Activated CD4-positive, CD25-positive, alpha-beta regulatory T cell treated with anti-CD3 and anti-CD28 coated beads, Interleukin-2, amount 50 U/mL, for 24 hours (primary cell): ENCODE data around the gene SEZ6.
A peak's percentile ranks its signal among the peaks of the same experiment; 100 is the strongest.

Experiments used
- ATAC-seq, 2 donors: fragments of 150-1000 bp; cut with Tn5 transposase; one replicate each; pipeline ENCODE4 v1.10.0; 2021; ENCODE audit warnings: mild to moderate bottlenecking in 1 of 2, moderate library complexity in 1 of 2

The SEZ6 gene, protein sequence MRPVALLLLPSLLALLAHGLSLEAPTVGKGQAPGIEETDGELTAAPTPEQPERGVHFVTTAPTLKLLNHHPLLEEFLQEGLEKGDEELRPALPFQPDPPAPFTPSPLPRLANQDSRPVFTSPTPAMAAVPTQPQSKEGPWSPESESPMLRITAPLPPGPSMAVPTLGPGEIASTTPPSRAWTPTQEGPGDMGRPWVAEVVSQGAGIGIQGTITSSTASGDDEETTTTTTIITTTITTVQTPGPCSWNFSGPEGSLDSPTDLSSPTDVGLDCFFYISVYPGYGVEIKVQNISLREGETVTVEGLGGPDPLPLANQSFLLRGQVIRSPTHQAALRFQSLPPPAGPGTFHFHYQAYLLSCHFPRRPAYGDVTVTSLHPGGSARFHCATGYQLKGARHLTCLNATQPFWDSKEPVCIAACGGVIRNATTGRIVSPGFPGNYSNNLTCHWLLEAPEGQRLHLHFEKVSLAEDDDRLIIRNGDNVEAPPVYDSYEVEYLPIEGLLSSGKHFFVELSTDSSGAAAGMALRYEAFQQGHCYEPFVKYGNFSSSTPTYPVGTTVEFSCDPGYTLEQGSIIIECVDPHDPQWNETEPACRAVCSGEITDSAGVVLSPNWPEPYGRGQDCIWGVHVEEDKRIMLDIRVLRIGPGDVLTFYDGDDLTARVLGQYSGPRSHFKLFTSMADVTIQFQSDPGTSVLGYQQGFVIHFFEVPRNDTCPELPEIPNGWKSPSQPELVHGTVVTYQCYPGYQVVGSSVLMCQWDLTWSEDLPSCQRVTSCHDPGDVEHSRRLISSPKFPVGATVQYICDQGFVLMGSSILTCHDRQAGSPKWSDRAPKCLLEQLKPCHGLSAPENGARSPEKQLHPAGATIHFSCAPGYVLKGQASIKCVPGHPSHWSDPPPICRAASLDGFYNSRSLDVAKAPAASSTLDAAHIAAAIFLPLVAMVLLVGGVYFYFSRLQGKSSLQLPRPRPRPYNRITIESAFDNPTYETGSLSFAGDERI

DNA sequence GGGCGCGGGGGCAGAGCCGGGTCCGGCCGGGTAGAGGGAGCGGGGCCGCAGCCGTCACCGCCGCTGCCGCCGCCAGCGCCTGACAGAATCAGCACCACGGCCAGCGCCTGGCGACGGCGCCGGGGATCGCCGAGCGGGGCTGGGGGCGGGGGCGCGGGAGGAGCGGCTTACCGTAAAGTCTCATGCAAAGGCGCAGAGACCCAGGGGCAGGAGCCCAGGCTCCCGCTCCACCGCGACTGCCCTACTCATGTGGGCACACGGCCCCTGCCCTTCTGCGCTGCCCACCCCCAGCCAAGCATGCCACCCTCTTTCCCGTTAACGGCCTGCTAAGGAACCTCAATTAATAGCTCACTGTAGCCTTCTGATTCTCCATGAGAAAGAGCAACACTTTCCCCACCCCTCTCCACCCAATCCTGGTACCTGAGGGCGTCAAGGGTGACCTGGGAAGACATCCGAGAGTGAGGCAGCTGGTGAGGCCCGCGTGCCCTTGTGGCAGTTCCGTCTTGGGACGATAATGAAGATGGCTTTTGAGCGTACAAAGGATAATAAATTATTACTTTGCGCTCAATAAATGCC, at the start of gene SEZ6:
Gene SEZ6 (minus strand): TSS at position 98 of the 576 bp plus-strand sequence. CDS start 164 bp downstream, outside the sequence.
- ATAC-seq: peak; percentile 63 to 77

- no peak for ATAC-seq
These were observed 49.0 kb upstream of the SEZ6 start for GRCh38 chr17:29054835-29055234.

DNA sequence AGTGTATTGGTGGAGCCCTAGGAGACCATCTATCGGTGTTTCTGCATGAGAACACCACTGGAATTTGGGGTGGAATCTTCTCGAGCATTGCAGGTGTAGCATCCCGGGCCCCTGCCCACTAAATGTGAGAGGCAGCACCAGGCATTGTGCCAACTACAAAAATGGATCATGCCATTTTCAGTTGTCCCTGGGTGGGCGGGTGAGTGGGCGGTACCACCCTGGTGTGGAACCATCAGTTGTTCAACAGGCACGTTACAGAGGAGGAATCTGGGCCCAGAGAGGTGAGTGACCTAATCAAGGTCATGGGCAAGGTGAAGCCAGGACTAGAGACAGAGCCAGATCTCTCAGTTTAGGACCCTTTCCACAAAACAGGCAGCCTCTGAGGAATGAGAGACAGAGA, 45.9 kb upstream of the SEZ6 start:
- no peak for ATAC-seq

- no peak for ATAC-seq
These were observed 45.4 kb upstream of the SEZ6 start for GRCh38 chr17:29051194-29051593.

DNA sequence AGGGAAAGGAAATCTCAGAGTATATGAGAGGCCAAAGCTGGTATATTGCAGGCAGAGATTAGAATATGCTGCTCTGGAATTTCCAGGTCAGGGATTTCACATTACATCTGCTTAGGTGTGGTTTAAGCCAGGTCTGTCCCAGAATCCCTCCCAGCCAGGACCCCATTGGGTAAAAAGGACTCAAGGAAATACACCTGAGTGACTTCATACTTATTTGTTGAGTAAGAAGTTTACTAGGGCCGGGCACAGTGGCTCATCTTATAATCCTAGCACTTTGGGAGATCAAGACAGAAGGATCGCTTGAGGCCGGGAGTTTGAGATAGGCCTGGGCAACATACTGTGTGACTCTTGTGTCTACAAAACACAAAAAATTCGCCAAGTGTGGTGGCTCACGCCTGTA, 44.3 kb upstream of the SEZ6 start:
- ATAC-seq: no peak

DNA sequence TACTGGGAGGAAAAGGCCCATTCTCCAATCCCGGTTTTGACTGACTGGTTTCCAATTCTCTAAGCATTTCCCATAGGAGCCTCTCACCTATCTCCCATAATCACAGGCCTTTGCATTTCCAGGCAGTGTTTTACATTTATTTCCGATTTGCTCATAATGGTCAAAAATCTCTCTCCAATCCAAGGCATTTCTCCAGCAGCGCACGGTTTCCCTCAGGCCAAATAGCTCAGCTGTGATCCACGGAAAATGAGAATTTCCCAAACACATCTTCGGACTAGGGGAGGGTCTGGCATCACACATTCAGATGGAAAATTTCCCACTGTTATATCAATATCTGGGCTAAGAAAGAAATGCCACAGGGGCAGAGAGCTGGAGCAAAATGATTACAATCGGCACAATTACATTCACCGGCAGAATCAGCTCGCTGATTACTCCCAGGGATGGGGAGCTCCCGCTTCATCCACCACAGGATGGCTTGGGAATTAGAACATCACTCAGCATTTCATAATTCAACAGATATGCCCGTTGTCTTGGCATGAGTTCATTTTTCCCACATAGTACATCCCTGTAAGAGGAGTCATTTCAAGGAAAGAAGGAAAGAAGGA, 43.8 kb upstream of the SEZ6 start:
- no peak for ATAC-seq

GRCh38 chr17:29048440-29049368, 42.9 kb upstream of the SEZ6 start:
- ATAC-seq: no peak

DNA sequence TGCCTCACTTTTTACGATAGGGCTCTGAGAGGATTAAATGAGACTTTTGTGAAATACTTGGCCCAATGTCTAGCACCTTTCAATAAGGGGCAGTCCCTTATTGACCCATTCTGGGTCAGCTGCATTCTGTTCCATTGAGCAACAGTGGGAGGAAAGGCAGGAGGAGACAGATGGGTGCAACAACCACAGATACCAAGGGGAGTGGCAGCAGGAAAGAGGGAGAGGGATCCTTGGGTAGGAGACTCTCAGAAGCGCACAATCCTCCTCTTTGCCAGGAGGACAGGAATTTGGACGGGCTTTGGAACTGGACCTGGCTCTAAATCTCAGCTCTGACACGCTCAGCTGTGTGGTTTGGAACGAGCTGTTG, 40.6 kb upstream of the SEZ6 start:
- no peak for ATAC-seq

DNA sequence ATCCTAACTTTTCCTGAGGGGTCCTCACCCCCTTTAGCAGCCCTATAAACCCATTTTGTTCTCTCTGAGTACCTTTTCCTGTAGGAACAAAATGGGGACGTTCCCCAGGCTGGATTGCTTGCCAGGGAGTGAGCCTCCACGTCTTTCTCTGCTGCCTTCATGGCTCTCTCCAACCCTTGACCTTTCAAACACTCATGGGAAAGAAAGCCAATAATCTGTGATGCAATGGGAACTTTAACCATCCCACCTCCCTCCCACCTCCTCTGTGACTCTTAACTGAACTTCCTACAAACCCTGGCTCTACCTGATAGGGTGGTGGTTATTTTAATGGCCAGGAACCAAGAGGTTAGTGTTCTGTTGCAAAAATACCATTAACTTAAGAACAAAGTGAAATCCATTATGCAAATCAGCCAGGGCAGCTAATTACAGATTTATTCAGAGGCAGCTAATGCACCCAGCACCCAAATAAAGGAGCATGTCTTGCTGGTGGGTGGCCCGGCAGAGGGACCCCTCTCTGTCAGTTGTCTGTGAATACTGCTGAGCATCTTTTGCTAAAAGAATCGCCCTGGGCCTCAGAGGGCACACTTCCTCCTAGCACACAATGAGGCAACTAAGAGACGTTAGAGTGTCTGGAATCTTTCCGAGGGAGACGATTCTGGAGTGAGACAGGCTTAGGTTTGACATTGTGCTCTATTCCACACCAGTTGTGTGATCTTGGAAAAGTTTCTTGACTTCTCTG, 40.1 kb upstream of the SEZ6 start:
- ATAC-seq: no peak

DNA sequence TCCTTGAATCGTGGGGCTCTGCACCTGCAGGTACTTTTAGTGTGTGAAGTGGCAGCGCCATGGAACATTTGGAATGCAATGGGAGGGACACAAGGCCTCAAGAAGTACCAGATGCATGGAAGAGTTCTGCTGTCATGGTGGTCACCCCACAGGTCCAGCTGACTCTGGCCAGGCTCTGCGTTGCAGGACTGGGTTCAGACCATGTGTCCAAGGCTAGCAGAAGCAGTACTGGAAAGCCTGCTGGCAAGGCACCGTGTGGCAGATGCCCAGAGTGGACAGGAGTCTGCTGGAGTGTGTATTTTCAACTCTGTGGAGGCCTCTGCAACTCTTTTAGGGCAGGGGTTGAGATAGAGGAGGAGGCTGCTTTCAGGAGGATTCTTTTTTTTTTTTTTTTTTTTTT, 39.2 kb upstream of the SEZ6 start:
- no peak for ATAC-seq

GRCh38 chr17:29043539-29044145, 37.8 kb upstream of the SEZ6 start:
- no peak for ATAC-seq

DNA sequence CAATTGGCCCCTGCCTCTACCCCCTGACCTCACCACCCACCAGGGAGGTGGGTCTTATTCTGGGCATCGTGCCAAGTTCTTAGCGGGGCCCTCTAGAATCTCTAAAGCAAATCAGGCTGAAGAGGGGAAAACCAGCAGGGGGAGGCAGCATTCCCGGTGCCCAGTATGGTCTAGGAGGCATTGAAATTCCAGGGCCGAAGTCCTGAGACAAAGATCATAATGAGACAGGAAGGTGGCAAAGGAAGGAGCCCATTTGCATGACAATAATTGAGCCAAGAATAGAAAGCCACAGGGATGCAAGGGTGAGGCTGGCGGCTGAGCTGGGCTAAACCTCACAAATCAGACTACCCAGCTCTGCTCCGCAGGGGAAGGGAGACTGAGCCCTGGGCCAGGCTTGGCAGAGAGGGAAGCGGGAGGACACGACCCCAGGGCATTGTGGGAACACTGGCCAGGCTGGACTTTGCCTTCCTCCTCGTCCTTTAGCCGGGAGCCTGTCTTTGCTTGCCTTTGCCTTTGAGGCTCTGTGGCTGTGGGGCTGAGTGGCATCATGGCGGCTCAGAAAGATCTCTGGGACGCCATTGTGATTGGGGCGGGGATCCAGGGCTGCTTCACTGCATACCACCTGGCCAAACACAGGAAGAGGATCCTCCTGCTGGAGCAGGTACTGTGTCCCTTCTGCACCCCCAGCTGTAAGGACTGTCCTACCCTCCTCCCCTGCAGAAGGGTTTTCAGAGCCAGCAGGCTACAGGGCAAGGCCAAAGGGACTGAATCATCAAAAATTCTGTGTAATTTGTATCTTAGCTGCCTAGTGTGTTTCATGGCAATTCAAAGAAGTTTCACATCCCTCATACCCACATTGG, 37.1 kb upstream of the SEZ6 start, which contains the start of gene PIPOX:
Gene PIPOX (plus strand): TSS at position 463 of the 860 bp plus-strand sequence. CDS start 85 bp downstream, at position 548.
- ATAC-seq: peak in 1 of 2 donors; percentile 28

DNA sequence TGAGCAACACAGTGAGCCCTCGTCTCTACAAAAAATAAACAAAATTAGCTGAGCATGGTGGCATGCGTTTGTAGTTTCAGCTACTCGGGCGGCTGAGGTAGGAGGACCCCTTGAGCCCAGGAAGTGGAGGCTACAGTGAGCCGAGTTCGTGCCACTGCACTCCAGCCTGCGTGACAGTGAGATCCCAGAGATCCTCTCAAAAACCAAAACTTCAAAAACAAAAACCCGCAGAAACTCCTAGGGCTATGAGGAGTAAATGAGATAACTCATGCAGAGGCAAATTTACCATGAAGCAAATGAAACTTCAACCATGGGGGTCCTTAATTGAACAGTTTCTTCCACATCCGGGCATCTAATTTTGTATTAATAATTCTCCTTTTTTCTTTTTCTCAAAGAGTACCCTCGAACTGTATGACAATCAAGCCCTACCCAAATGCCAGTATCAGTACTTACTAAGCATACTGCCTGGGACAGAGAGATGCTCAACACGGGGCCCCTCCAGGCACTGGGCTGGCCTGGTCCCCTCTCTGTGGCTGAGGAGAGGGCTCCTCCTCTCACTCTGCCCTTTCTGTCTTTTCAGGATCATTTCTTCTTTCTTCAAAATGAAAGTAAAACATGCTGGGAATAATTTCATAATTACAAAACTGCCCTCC, 36.3 kb upstream of the SEZ6 start:
- ATAC-seq: no peak

DNA sequence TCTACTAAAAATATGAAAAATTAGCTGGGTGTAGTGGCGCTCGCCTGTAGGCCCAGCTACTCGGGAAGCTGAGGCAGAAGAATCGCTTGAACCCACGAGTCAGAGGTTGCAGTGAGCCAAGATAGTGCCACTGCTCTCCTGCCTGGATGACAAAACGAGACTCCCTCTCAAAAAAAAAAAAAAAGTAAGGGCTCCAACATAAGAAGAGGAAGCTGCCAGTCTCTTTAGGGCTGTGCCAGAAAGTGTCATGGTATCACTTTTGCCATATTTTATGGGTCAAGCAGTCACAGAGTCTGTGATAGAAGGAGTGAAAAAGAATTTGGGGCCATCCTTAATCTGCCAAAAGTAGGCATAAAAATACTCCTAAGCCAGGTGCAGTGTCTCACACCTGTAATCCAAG, 35.7 kb upstream of the SEZ6 start:
- no peak for ATAC-seq

DNA sequence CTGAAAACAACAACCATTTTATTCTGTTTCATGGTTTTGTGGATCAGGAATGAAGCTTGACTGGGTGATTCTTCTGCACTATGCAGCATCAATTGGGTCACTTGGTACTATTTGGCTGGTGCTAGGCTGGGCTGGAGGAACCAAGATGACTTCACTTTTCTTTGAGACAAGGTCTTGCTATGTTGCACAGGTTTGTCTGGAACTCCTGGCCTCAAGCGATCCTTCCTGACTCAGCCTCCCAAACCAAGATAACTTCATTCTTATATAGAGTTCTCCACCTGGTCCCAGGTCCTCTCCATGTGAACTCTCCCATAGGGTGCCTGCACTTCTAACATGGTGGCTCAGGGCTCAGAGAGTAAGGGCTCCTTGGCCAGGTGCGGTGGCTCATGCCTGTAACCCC, 35.3 kb upstream of the SEZ6 start:
- ATAC-seq: no peak

DNA sequence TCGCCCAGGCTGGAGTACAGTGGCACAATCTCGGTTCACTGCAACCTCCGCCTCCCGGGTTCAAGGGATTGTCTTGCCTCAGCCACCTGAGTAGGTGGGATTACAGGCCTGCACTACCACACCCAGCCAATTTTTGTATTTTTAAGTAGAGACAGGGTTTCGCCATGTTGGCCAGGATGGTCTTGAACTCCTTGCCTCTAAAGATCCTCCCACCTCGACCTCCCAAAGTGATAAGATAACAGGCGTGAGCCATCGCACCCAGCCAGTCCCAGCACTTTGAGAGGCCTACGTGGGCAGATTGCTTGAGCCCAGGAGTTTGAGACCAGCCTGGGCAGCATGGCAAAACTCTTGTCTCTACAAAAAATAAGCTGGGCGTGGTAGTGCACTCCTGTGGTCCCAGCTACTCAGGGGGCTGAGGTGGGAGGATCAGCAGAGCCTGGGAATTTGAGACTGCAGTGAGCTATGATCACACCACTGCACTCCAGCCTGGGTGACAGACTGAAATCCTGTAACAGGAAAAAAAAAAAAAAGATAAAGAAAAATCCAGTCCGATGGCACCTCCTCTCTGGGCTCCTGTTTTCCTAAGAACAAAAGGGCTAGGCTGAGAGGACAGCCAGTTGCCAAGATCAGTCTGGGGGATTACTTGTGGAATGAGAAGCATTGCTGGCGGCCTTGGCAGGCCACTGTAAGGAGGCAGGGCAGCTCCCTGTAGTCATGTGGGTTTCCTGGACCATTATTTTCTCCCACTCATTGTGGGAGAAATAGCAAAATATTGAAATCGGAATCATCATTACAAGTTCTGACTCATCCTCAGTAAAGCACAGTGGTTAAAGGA, 34.1 kb upstream of the SEZ6 start:
- ATAC-seq: no peak

GRCh38 chr17:29038085-29038795, 32.4 kb upstream of the SEZ6 start:
- ATAC-seq: no peak
